ENCODE data around the gene IL34.
A peak's percentile ranks its signal among the peaks of the same experiment; 100 is the strongest.

The IL34 gene

GRCh38 chr16:70674221-70675014, 28.1 kb downstream of the IL34 start:
- H3K4me3 ChIP-seq, result no peak overlapping the region
- H3K27ac ChIP-seq, result peak overlapping the region in 1 of 21 experiments; percentile 21

GRCh38 chr16:70675851-70676513, 29.6 kb downstream of the IL34 start:
- Histone ChIP-seq H3K27ac (no peak overlapping the region), H3K4me3 (no peak overlapping the region)

- H3K4me3 ChIP-seq, result no peak overlapping the region
- H3K27ac ChIP-seq, result no peak overlapping the region
Observed at GRCh38 chr16:70676675-70677498, 30.5 kb downstream of the IL34 start.

- Histone ChIP-seq H3K4me3 (no peak overlapping the region), H3K27ac (no peak overlapping the region)
Observed at GRCh38 chr16:70677499-70678120, 31.3 kb downstream of the IL34 start.

GRCh38 chr16:70678121-70678897, 31.9 kb downstream of the IL34 start:
- H3K27ac ChIP-seq, result peak overlapping the region in 2 of 21 experiments; percentile 2 to 31
- no peak overlapping the region for H3K4me3 ChIP-seq

GRCh38 chr16:70678898-70679670, 32.7 kb downstream of the IL34 start:
- peak overlapping the region in 3 of 21 experiments; percentile 2 to 31 (median 6) for H3K27ac ChIP-seq
- no peak overlapping the region for H3K4me3 ChIP-seq

- Histone ChIP-seq H3K4me3 (no peak overlapping the region), H3K27ac (peak overlapping the region in 3 of 21 experiments; percentile 66 to 94 (median 84))
Observed at GRCh38 chr16:70679671-70680494, 33.5 kb downstream of the IL34 start.

GRCh38 chr16:70680495-70681381, 34.4 kb downstream of the IL34 start:
- H3K4me3 ChIP-seq, result no peak overlapping the region
- peak overlapping the region in 14 of 21 experiments; percentile 3 to 94 (median 66) for H3K27ac ChIP-seq

- peak overlapping the region in 15 of 21 experiments; percentile 3 to 94 (median 66) for H3K27ac ChIP-seq
- no peak overlapping the region for H3K4me3 ChIP-seq
Observed at GRCh38 chr16:70681382-70682238, 35.3 kb downstream of the IL34 start.

- peak overlapping the region in 15 of 21 experiments; percentile 3 to 94 (median 72) for H3K27ac ChIP-seq
- H3K4me3 ChIP-seq, result peak overlapping the region in 1 of 7 experiments; percentile 12
Observed at GRCh38 chr16:70682239-70683145, 36.1 kb downstream of the IL34 start.

GRCh38 chr16:70683146-70683944, 37.0 kb downstream of the IL34 start:
- Histone ChIP-seq H3K27ac (peak overlapping the region in 12 of 21 experiments; percentile 6 to 94 (median 85)), H3K4me3 (peak overlapping the region in 3 of 7 experiments; percentile 63 to 68 (median 64))

- Histone ChIP-seq H3K4me3 (peak overlapping the region; percentile 43 to 68 (median 59)), H3K27ac (peak overlapping the region in 19 of 21 experiments; percentile 33 to 94 (median 84))
Observed at GRCh38 chr16:70684146-70685060, 38.0 kb downstream of the IL34 start.
